HL-60/S4 (cell line): ENCODE measurements around the gene TPCN2.
"Not testable (repeated sequence)": the region's sequence is repeated elsewhere in the genome, so short reads cannot be mapped to it uniquely, and the experiment has no call there.

Experiments used
- in situ Hi-C: fragments of 300-500 bp; cut with MboI; formaldehyde crosslinking; loops from 2 replicates; pipeline ENCODE4 v1.14.3; 2022; ENCODE audit warnings: low sequenced_read_pairs

TPCN2 gene

GRCh38 chr11:69048694-69049489, at the start of gene TPCN2:
TSS of gene TPCN2 (plus strand) at chr11:69048932. CDS start at chr11:69048998, 66 bp downstream.
- in situ Hi-C loops, result no loop called here

- in situ Hi-C loops, result no loop called here
Measured at GRCh38 chr11:68999093-68999747, 49.5 kb upstream of the TPCN2 start.

- in situ Hi-C loops, result not testable (repeated sequence)
Measured at GRCh38 chr11:68999748-69000355, 48.9 kb upstream of the TPCN2 start.

GRCh38 chr11:69000391-69000790, 48.3 kb upstream of the TPCN2 start:
- in situ Hi-C loops, result no loop called here

GRCh38 chr11:69000831-69001242, 47.9 kb upstream of the TPCN2 start:
- in situ Hi-C loops, result no loop called here

GRCh38 chr11:69001243-69002081, 47.3 kb upstream of the TPCN2 start:
- in situ Hi-C loops, result no loop called here

GRCh38 chr11:69002110-69002569, 46.6 kb upstream of the TPCN2 start:
- in situ Hi-C loops, result no loop called here

- in situ Hi-C loops, result no loop called here
Measured at GRCh38 chr11:69002570-69003231, 46.0 kb upstream of the TPCN2 start.

- in situ Hi-C loops, result no loop called here
Measured at GRCh38 chr11:69003301-69003865, 45.3 kb upstream of the TPCN2 start.

- in situ Hi-C loops, result no loop called here
Measured at GRCh38 chr11:69003866-69004367, 44.8 kb upstream of the TPCN2 start.

- in situ Hi-C loops, result no loop called here
Measured at GRCh38 chr11:69004411-69005182, 44.1 kb upstream of the TPCN2 start.

GRCh38 chr11:69005183-69005630, 43.5 kb upstream of the TPCN2 start:
- in situ Hi-C loops, result no loop called here

- in situ Hi-C loops, result no loop called here
Measured at GRCh38 chr11:69005631-69006368, 42.9 kb upstream of the TPCN2 start.

GRCh38 chr11:69006816-69007215, 41.9 kb upstream of the TPCN2 start:
- in situ Hi-C loops, result no loop called here

GRCh38 chr11:69007975-69008381, 40.8 kb upstream of the TPCN2 start:
- in situ Hi-C loops, result no loop called here

GRCh38 chr11:69008737-69009440, 39.8 kb upstream of the TPCN2 start:
- in situ Hi-C loops, result no loop called here

- in situ Hi-C loops, result no loop called here
Measured at GRCh38 chr11:69009441-69010211, 39.1 kb upstream of the TPCN2 start.
